Mesenchymal stem cell (in vitro differentiated cells and primary cell): ENCODE measurements around the gene ARHGAP35.

Experiments used
- DNase-seq: peaks from one replicate; pipeline ENCODE4 v3.0.0-alpha.2; 2013
- H2AFZ ChIP-seq: one replicate; pipeline ENCODE4 v1.6.1; 2013; ENCODE audit warnings: low read depth, mild to moderate bottlenecking, control low read depth, inconsistent platforms, low read length, moderate library complexity
- H2AK5ac ChIP-seq: 2 replicates; pipeline ENCODE4 v1.6.1; 2013; ENCODE audit warnings: low read length, moderate library complexity, mild to moderate bottlenecking, inconsistent platforms; ENCODE audit not compliant: severe bottlenecking
- H2BK120ac ChIP-seq: one replicate; pipeline ENCODE4 v1.6.1; 2013; ENCODE audit warnings: low read depth, mild to moderate bottlenecking, inconsistent platforms, low read length, moderate library complexity
- H2BK12ac ChIP-seq, 2 experiments: one replicate each; pipeline ENCODE4 v1.6.1; 2013; ENCODE audit warnings: inconsistent platforms in 2 of 2, low read length in 2 of 2, mild to moderate bottlenecking in 2 of 2, moderate library complexity in 2 of 2, control low read depth in 1 of 2
- H2BK15ac ChIP-seq: one replicate; pipeline ENCODE4 v1.6.1; 2013; ENCODE audit warnings: mild to moderate bottlenecking, low read depth, inconsistent platforms; ENCODE audit not compliant: poor library complexity, severe bottlenecking
- H2BK5ac ChIP-seq: 2 replicates; pipeline ENCODE4 v1.6.1; 2013; ENCODE audit warnings: low read depth, mild to moderate bottlenecking, low read length, control low read depth, inconsistent platforms; ENCODE audit not compliant: poor library complexity, severe bottlenecking
- H3K14ac ChIP-seq, 2 experiments: one replicate each; pipeline ENCODE4 v1.6.1; 2013; ENCODE audit warnings: inconsistent platforms in 2 of 2, low read length in 2 of 2, control low read depth in 1 of 2, mild to moderate bottlenecking in 1 of 2, moderate library complexity in 1 of 2
- H3K18ac ChIP-seq, 2 experiments: one replicate each; pipeline ENCODE4 v1.6.1; 2013; ENCODE audit warnings: inconsistent platforms in 2 of 2, low read length in 2 of 2, control low read depth in 1 of 2, low read depth in 1 of 2, mild to moderate bottlenecking in 1 of 2
- H3K23ac ChIP-seq, 2 experiments: one replicate each; pipeline ENCODE4 v1.6.1; 2013; ENCODE audit warnings: inconsistent platforms in 2 of 2, low read length in 2 of 2, mild to moderate bottlenecking in 2 of 2, moderate library complexity in 2 of 2, control low read depth in 1 of 2
- H3K27ac ChIP-seq: 2 replicates; pipeline ENCODE4 v1.5.1; 2013; ENCODE audit warnings: mild to moderate bottlenecking, moderate library complexity, low read length, control low read depth, inconsistent platforms; ENCODE audit not compliant: poor library complexity, severe bottlenecking
- H3K27me3 ChIP-seq, 2 experiments: 2 replicates each; pipeline versions ENCODE4 v1.6.1 to v1.7.0; 2013; ENCODE audit warnings: low read length in 2 of 2, mild to moderate bottlenecking in 2 of 2, moderate library complexity in 2 of 2, control low read depth in 1 of 2, inconsistent platforms in 1 of 2; ENCODE audit not compliant: control insufficient read depth in 1 of 2, insufficient read depth in 1 of 2
- H3K36me3 ChIP-seq, 2 experiments: 2 replicates each; pipeline versions ENCODE4 v1.6.1 to v1.7.0; 2013; ENCODE audit warnings: low read length in 2 of 2, control low read depth in 1 of 2, inconsistent platforms in 1 of 2, low read depth in 1 of 2, mild to moderate bottlenecking in 1 of 2; ENCODE audit not compliant: insufficient read depth in 2 of 2, control insufficient read depth in 1 of 2
- H3K4ac ChIP-seq, 2 experiments: one replicate each; pipeline ENCODE4 v1.6.1; 2013; ENCODE audit warnings: inconsistent platforms in 2 of 2, low read length in 2 of 2, mild to moderate bottlenecking in 2 of 2, moderate library complexity in 2 of 2, control low read depth in 1 of 2, low read depth in 1 of 2
- H3K4me1 ChIP-seq: 2 replicates; pipeline ENCODE4 v1.6.1; 2013; ENCODE audit warnings: low read depth, low read length, control low read depth; ENCODE audit not compliant: control insufficient read depth, insufficient read depth
- H3K4me2 ChIP-seq: 2 replicates; pipeline ENCODE4 v1.6.1; 2013; ENCODE audit warnings: low read length, mild to moderate bottlenecking, inconsistent platforms; ENCODE audit not compliant: poor library complexity, severe bottlenecking
- H3K4me3 ChIP-seq, 2 experiments: 2 replicates each; pipeline versions ENCODE4 v1.5.1 to v1.7.0; 2013; ENCODE audit warnings: low read length in 2 of 2, mild to moderate bottlenecking in 2 of 2, control low read depth in 1 of 2, low read depth in 1 of 2; ENCODE audit not compliant: insufficient read depth in 1 of 2
- H3K79me1 ChIP-seq: replicated peaks from 2 replicates; pipeline ENCODE4 v1.6.1; 2013; ENCODE audit warnings: mild to moderate bottlenecking, control low read depth, low read length, inconsistent platforms; ENCODE audit not compliant: poor library complexity, severe bottlenecking
- H3K9ac ChIP-seq: 2 replicates; pipeline ENCODE4 v1.7.0; 2013; ENCODE audit warnings: mild to moderate bottlenecking, low read length, moderate library complexity
- H3K9me3 ChIP-seq: 2 replicates; pipeline ENCODE4 v1.7.0; 2013; ENCODE audit warnings: mild to moderate bottlenecking, low read length; ENCODE audit not compliant: control insufficient read depth
- H4K8ac ChIP-seq: one replicate; pipeline ENCODE4 v1.6.1; 2013; ENCODE audit warnings: inconsistent platforms, mild to moderate bottlenecking, low read length, moderate library complexity
- H4K91ac ChIP-seq: one replicate; pipeline ENCODE4 v1.6.1; 2013; ENCODE audit warnings: mild to moderate bottlenecking, low read length, inconsistent platforms
- WGBS: methylation state at CpG from one replicate; pipeline ENCODE4 v1.1.7; 2013; ENCODE audit warnings: mixed read lengths; 5-methylcytosine and 5-hydroxymethylcytosine counted together

ARHGAP35 gene

DNA sequence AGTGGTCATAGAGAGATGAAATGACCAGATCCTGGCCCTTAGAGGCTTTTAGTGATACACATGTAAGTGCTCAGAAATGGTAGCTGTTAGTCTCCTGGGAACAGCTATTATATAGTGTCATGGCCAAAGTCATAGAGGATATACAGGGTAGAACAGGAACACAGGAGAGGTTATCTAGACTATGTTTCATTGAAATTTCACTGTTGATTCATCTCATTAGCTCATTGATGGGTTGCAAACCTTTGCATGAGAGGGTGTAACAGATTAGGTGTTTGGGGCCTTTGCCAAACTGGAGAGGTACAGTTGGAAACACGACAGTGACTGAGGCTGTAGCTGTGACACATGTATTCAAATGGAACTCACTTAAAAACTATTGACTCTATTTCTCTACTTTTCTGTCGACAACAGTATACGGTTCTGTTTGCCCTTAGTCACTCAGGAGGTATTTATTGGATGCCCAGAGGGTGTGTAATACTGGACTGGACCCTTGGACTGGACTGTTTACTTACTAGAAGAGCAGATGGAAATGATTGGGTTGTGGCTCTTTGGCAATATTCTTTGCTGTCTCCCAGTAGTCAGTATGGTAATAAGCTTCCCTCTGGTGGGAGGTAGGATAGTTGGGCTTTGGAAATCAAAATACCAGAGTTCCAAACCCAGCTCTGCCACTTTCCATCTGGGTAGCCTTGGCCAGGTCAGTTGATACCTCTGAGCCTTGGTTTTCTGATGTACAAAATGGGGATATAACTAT is 29.8 kb downstream of the ARHGAP35 start:
- Histone ChIP-seq H3K9ac (peak overlapping the region; percentile 47), H4K91ac (no peak overlapping the region), H3K36me3 (no peaks in the 10 kb centered on the region), H3K4me1 (peaks cover 4% of the 10 kb centered on the region), H3K79me1 (peaks cover 14% of the 10 kb centered on the region), H2AK5ac (no peak overlapping the region), H3K27ac (no peak overlapping the region), H3K18ac (no peak overlapping the region), H4K8ac (no peak overlapping the region), H2BK15ac (no peak overlapping the region), H3K4ac (no peak overlapping the region), H3K4me3 (peak overlapping the region in 1 of 2 experiments; percentile 35), H2BK12ac (no peak overlapping the region), H3K9me3 (no peaks in the 10 kb centered on the region), H2BK5ac (no peak overlapping the region), H3K14ac (no peak overlapping the region), H3K4me2 (no peak overlapping the region), H2BK120ac (no peak overlapping the region), H2AFZ (no peak overlapping the region), H3K27me3 (no peaks in the 10 kb centered on the region), H3K23ac (no peak overlapping the region)
- 3% methylated on average over 3 of the region's 3 CpGs for WGBS
- DNase-seq, result peak; percentile 92

DNA sequence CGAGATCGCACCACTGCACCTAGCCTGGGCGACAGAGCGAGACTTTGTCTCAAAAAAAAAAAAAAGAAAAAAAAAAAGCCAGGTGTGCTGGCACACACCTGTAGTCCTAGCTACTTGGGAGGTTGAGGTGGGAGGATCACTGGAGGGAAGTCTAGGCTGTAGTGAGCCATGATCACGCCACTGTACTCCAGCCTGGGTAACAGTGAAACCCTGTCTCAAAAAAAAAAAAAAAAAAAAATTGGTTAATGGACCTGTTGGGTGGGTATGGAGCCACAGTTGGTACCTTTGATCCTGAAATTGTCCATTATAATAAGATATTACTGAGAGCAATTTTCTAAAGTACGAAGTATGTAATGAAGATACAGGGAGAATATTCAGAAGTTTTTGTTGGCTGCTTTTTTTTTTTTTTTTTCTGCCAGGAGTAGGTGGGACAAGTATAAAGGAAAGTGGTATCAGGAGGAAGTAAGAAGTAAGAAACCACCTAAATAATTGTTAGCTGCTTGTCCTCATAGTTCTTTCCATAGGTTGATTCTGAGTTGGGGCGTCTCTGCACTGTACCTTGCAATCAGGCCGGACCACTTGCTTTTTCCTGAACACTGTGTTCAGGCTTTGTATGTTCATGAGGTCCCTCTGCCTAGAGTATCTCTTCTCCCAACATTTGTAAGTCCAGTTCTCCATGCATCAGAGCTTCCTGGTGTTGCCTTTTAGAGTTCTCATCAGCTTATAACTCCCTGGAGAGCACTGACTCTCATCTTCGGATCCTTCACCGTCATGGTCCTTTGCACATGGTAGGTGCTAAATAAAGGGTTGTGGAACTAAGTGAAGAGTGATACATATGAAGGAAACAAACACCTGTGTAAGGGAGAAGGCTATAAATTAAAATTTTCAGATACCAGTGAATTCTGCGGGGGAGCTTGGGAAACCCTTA is 31.7 kb downstream of the ARHGAP35 start:
- Histone ChIP-seq H2BK12ac (no peak overlapping the region), H3K36me3 (no peaks in the 10 kb centered on the region), H4K8ac (no peak overlapping the region), H2BK15ac (no peak overlapping the region), H3K23ac (peak overlapping the region in 1 of 2 experiments; percentile 26), H4K91ac (no peak overlapping the region), H2BK5ac (no peak overlapping the region), H3K4ac (no peak overlapping the region), H3K27me3 (no peaks in the 10 kb centered on the region), H3K79me1 (peaks cover 11% of the 10 kb centered on the region), H3K4me2 (no peak overlapping the region), H3K14ac (no peak overlapping the region), H2BK120ac (no peak overlapping the region), H3K18ac (no peak overlapping the region), H2AFZ (no peak overlapping the region), H3K9me3 (no peaks in the 10 kb centered on the region), H3K27ac (no peak overlapping the region), H3K4me3 (no peak overlapping the region), H2AK5ac (no peak overlapping the region), H3K9ac (no peak overlapping the region), H3K4me1 (peaks cover 5% of the 10 kb centered on the region)
- no peak for DNase-seq
- 98% methylated on average over 11 of the region's 11 CpGs for WGBS

DNA sequence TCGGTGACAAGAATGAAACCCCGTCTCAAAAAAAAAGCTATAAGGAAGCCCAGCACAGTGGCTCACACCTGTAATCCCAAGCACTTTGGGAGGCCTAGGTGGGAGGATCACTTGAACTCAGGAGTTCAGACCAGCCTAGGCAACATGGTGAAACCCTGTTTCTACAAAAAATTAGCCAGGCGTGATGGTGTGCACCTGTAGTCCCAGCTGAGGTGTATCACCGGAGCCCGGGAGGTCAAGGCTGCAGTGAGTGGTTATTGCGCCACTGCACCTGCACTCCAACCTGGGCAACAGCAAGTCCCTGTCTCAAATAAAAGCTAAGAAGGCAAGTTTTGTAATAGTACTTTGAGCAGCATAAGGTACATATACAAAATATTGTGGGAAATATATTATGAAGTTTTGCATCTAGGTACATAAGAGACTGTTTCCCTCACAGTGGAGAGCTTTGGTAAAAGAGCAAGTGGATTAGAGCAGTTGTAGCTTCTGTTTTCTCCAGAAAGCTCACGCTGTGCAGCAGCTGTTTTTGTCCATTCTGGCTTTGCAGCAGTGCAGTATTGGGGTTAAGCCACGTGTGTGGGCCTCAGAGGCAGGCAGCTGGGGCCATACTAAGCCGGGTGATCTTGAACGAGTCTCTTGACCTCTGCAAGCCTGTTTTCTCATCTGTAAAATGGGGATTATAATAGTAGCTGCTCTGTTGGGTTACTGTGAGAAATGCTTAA is 35.4 kb downstream of the ARHGAP35 start:
- peak overlapping the region; percentile 27 for H2AK5ac ChIP-seq
- H3K4ac ChIP-seq, result no peak overlapping the region
- H2AFZ ChIP-seq, result no peak overlapping the region
- H3K14ac ChIP-seq, result no peak overlapping the region
- H2BK12ac ChIP-seq, result no peak overlapping the region
- no peaks in the 10 kb centered on the region for H3K9me3 ChIP-seq
- H4K91ac ChIP-seq, result no peak overlapping the region
- no peak overlapping the region for H3K27ac ChIP-seq
- H2BK15ac ChIP-seq, result no peak overlapping the region
- no peak overlapping the region for H2BK120ac ChIP-seq
- peaks cover 13% of the 10 kb centered on the region for H3K79me1 ChIP-seq
- no peaks in the 10 kb centered on the region for H3K36me3 ChIP-seq
- H2BK5ac ChIP-seq, result no peak overlapping the region
- DNase-seq, result no peak
- no peak overlapping the region for H3K4me3 ChIP-seq
- H3K27me3 ChIP-seq, result no peaks in the 10 kb centered on the region
- no peak overlapping the region for H3K4me2 ChIP-seq
- H3K18ac ChIP-seq, result peak overlapping the region in 1 of 2 experiments; percentile 12
- no peak overlapping the region for H4K8ac ChIP-seq
- H3K23ac ChIP-seq, result no peak overlapping the region
- H3K4me1 ChIP-seq, result peaks cover 11% of the 10 kb centered on the region
- no peak overlapping the region for H3K9ac ChIP-seq
- WGBS, result 94% methylated on average over 9 of the region's 10 CpGs
